ENCODE measurements around the gene AARS2.
"Not testable (repeated sequence)": the region's sequence is repeated elsewhere in the genome, so short reads cannot be mapped to it uniquely, and the experiment has no call there.

The AARS2 gene

GRCh38 chr6:44312901-44313788 is at the start of gene AARS2:
Gene AARS2, minus strand, starts transcription at chr6:44313347. Its CDS starts 24 bp downstream, at chr6:44313323.
- DNase-seq (ENCODE audit: low read depth), result peak; percentile 92

GRCh38 chr6:44361947-44362346 is 48.8 kb upstream of the AARS2 start:
- DNase-seq (ENCODE audit: low read depth), result no peak

GRCh38 chr6:44359973-44360372 is 46.8 kb upstream of the AARS2 start:
- DNase-seq (ENCODE audit: low read depth), result no peak

GRCh38 chr6:44356487-44356886 is 43.3 kb upstream of the AARS2 start:
- no peak for DNase-seq (ENCODE audit: low read depth)

- no peak for DNase-seq (ENCODE audit: low read depth)
Measured at GRCh38 chr6:44355640-44356039, 42.5 kb upstream of the AARS2 start.

- DNase-seq (ENCODE audit: low read depth), result no peak
Measured at GRCh38 chr6:44353336-44353735, 40.2 kb upstream of the AARS2 start.

GRCh38 chr6:44352259-44352658 is 39.1 kb upstream of the AARS2 start:
- no peak for DNase-seq (ENCODE audit: low read depth)

GRCh38 chr6:44350650-44350994 is 37.5 kb upstream of the AARS2 start:
- DNase-seq (ENCODE audit: low read depth), result not testable (repeated sequence)

- DNase-seq (ENCODE audit: low read depth), result no peak
Measured at GRCh38 chr6:44349904-44350649, 36.9 kb upstream of the AARS2 start.

- DNase-seq (ENCODE audit: low read depth), result not testable (repeated sequence)
Measured at GRCh38 chr6:44346818-44347217, 33.7 kb upstream of the AARS2 start.

- no peak for DNase-seq (ENCODE audit: low read depth)
Measured at GRCh38 chr6:44342489-44342888, 29.3 kb upstream of the AARS2 start, which contains the start of gene SPATS1. Gene SPATS1, plus strand, starts transcription at chr6:44342650. Its CDS starts 446 bp downstream, at chr6:44343096.

- no peak for DNase-seq (ENCODE audit: low read depth)
Measured at GRCh38 chr6:44342052-44342451, 28.9 kb upstream of the AARS2 start.

GRCh38 chr6:44341095-44341890 is 28.1 kb upstream of the AARS2 start:
- no peak for DNase-seq (ENCODE audit: low read depth)

- DNase-seq (ENCODE audit: low read depth), result no peak
Measured at GRCh38 chr6:44339763-44340625, 26.8 kb upstream of the AARS2 start.

- DNase-seq (ENCODE audit: low read depth), result no peak
Measured at GRCh38 chr6:44339301-44339700, 26.2 kb upstream of the AARS2 start.

GRCh38 chr6:44338228-44339122 is 25.3 kb upstream of the AARS2 start:
- peak; percentile 42 for DNase-seq (ENCODE audit: low read depth)

- DNase-seq (ENCODE audit: low read depth), result no peak
Measured at GRCh38 chr6:44335631-44336030, 22.5 kb upstream of the AARS2 start.

GRCh38 chr6:44333942-44334341 is 20.8 kb upstream of the AARS2 start:
- no peak for DNase-seq (ENCODE audit: low read depth)

- no peak for DNase-seq (ENCODE audit: low read depth)
Measured at GRCh38 chr6:44333273-44333919, 20.2 kb upstream of the AARS2 start.

GRCh38 chr6:44332585-44332984 is 19.4 kb upstream of the AARS2 start:
- DNase-seq (ENCODE audit: low read depth), result no peak

All from activated gamma-delta T cell treated with anti-CD3 and anti-CD28 coated beads, Interleukin-2, amount 50 U/mL, for 16 hours (primary cell).